ENCODE results near the gene FUT3. TPM values are rescaled to one million over a fixed set of nuclear protein-coding genes. Genes with fewer than 3 reads are reported as not detected.
"Not testable (repeated sequence)": the region's sequence is repeated elsewhere in the genome, so short reads cannot be mapped to it uniquely, and the experiment has no call there.

FUT3 gene
- total RNA-seq, 2 donors from 2014 or later, result 1.3 TPM; not detected in 1

DNA sequence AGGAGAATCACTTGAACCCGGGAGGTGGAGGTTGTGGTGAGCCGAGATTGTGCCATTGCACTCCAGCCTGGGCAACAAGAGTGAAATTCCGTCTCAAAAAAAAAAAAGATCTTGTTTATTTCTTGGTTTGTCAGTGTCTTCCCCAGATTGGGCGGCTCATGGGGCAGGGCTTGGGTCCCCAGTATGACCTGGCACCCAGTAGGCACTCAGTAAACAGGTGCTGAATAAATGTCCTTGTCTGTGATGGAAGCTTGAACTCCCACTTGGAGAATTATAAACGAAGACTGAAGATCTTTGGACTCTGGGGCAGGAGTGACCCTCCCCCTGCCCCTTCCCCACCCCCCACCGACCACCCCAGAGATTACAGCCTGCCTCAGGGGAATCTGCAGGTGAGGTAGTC lies 28.9 kb upstream of the FUT3 start:
- Mint-ChIP-seq H3K27ac (no peak overlapping the region), H3K27me3 (ENCODE audit: insufficient read depth) (no peaks in the 10 kb centered on the region), H3K4me1 (peaks cover 10% of the 10 kb centered on the region), H3K4me3 (no peak overlapping the region), H3K9me3 (no peaks in the 10 kb centered on the region), H3K36me3 (ENCODE audit: low read depth) (no peaks in the 10 kb centered on the region)
- no peaks in the 10 kb centered on the region for H3K9me3 ChIP-seq (ENCODE audit: control insufficient read depth, low read length)
- TF ChIP-seq, protein P1, sequence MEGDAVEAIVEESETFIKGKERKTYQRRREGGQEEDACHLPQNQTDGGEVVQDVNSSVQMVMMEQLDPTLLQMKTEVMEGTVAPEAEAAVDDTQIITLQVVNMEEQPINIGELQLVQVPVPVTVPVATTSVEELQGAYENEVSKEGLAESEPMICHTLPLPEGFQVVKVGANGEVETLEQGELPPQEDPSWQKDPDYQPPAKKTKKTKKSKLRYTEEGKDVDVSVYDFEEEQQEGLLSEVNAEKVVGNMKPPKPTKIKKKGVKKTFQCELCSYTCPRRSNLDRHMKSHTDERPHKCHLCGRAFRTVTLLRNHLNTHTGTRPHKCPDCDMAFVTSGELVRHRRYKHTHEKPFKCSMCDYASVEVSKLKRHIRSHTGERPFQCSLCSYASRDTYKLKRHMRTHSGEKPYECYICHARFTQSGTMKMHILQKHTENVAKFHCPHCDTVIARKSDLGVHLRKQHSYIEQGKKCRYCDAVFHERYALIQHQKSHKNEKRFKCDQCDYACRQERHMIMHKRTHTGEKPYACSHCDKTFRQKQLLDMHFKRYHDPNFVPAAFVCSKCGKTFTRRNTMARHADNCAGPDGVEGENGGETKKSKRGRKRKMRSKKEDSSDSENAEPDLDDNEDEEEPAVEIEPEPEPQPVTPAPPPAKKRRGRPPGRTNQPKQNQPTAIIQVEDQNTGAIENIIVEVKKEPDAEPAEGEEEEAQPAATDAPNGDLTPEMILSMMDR (conservative IDR thresholded peaks at IDR 0.05), result no peak
- H3K9ac ChIP-seq (ENCODE audit: extremely low read depth, low read length, poor library complexity, severe bottlenecking), result no peak overlapping the region
- H3K4me3 ChIP-seq (ENCODE audit: low read length), result no peak overlapping the region
- no peaks in the 10 kb centered on the region for H3K36me3 ChIP-seq (ENCODE audit: control insufficient read depth, insufficient read depth, low read length)
- no peaks in the 10 kb centered on the region for H3K4me1 ChIP-seq (ENCODE audit: control insufficient read depth, insufficient read depth, low read length)
- WGBS, 2 experiments (ENCODE audit: insufficient coverage in 1 of 2, insufficient read length in 1 of 2), result 67 to 90% methylated on average over 2 to 5 of the region's 6 CpGs
- H3K27me3 ChIP-seq (ENCODE audit: control insufficient read depth, insufficient read depth, low read length, poor library complexity, severe bottlenecking), result no peaks in the 10 kb centered on the region
- H3K27ac ChIP-seq (ENCODE audit: low read depth, low read length), result no peak overlapping the region
- no peak for DNase-seq

DNA sequence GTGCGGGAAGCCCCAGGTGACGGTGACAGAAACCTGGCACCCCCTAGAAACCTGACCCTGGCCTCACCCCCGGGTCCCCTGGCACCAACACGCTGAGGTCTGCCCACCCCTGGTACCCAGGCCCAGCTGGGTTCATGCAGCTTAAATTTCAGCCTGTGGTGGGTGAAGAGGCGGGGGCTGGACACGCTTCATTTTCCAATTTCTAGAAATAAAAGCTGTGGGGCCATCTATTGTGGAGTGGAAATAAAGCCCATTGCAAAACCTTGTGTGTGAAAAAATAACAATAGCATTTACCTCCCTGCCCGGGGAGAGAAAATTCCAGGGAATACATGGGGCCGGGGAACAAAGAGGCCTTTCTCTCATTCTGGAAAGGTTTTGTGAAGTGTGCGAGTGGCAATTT lies 26.6 kb upstream of the FUT3 start:
- Histone ChIP-seq H3K4me1 (ENCODE audit: control insufficient read depth, insufficient read depth, low read length) (no peaks in the 10 kb centered on the region), H3K9ac (ENCODE audit: extremely low read depth, low read length, poor library complexity, severe bottlenecking) (no peak overlapping the region), H3K27ac (ENCODE audit: low read depth, low read length) (peak overlapping the region; percentile 87), H3K4me3 (ENCODE audit: low read length) (no peak overlapping the region), H3K36me3 (ENCODE audit: control insufficient read depth, insufficient read depth, low read length) (no peaks in the 10 kb centered on the region), H3K9me3 (ENCODE audit: control insufficient read depth, low read length) (no peaks in the 10 kb centered on the region), H3K27me3 (ENCODE audit: control insufficient read depth, insufficient read depth, low read length, poor library complexity, severe bottlenecking) (no peaks in the 10 kb centered on the region)
- 73 to 88% methylated on average over 4 to 9 of the region's 9 CpGs for WGBS, 2 experiments (ENCODE audit: insufficient coverage in 1 of 2, insufficient read length in 1 of 2)
- Mint-ChIP-seq H3K36me3 (ENCODE audit: low read depth) (no peaks in the 10 kb centered on the region), H3K27me3 (ENCODE audit: insufficient read depth) (no peaks in the 10 kb centered on the region), H3K4me1 (peaks cover 10% of the 10 kb centered on the region), H3K27ac (no peak overlapping the region), H3K9me3 (no peaks in the 10 kb centered on the region), H3K4me3 (no peak overlapping the region)
- no peak for DNase-seq
- TF ChIP-seq, protein P1 (conservative IDR thresholded peaks at IDR 0.05), result no peak

DNA sequence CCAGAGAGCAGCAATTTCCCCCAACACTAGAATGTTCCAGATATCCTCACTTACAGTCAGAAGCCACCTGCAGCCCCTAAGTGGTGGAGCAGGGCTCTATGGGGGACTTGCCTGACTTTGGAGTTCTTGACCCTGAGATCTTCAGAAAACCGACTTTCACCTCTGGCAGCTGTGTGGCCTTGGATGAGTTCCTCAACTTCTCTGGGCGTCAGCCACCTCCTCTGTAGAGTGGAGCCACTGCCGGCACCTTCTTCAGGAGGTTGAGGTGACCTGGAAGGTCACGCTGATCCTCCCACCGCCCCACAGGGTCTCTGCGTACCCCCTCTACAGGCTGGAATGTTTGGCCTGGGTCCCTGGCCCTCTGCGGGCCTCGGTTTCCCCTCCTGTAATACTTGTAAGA lies 26.2 kb upstream of the FUT3 start:
- no peak overlapping the region for H3K9ac ChIP-seq (ENCODE audit: extremely low read depth, low read length, poor library complexity, severe bottlenecking)
- Mint-ChIP-seq H3K9me3 (no peaks in the 10 kb centered on the region), H3K36me3 (ENCODE audit: low read depth) (no peaks in the 10 kb centered on the region), H3K4me1 (peaks cover 10% of the 10 kb centered on the region), H3K27me3 (ENCODE audit: insufficient read depth) (no peaks in the 10 kb centered on the region), H3K4me3 (no peak overlapping the region), H3K27ac (no peak overlapping the region)
- no peaks in the 10 kb centered on the region for H3K36me3 ChIP-seq (ENCODE audit: control insufficient read depth, insufficient read depth, low read length)
- H3K4me1 ChIP-seq (ENCODE audit: control insufficient read depth, insufficient read depth, low read length), result no peaks in the 10 kb centered on the region
- H3K27ac ChIP-seq (ENCODE audit: low read depth, low read length), result peak overlapping the region; percentile 61
- H3K4me3 ChIP-seq (ENCODE audit: low read length), result no peak overlapping the region
- WGBS, 2 experiments (ENCODE audit: insufficient coverage in 1 of 2, insufficient read length in 1 of 2), result 88 to 95% methylated on average over 5 to 8 of the region's 8 CpGs
- DNase-seq, result no peak
- no peaks in the 10 kb centered on the region for H3K27me3 ChIP-seq (ENCODE audit: control insufficient read depth, insufficient read depth, low read length, poor library complexity, severe bottlenecking)
- TF ChIP-seq, protein P1 (conservative IDR thresholded peaks at IDR 0.05), result no peak
- H3K9me3 ChIP-seq (ENCODE audit: control insufficient read depth, low read length), result no peaks in the 10 kb centered on the region

DNA sequence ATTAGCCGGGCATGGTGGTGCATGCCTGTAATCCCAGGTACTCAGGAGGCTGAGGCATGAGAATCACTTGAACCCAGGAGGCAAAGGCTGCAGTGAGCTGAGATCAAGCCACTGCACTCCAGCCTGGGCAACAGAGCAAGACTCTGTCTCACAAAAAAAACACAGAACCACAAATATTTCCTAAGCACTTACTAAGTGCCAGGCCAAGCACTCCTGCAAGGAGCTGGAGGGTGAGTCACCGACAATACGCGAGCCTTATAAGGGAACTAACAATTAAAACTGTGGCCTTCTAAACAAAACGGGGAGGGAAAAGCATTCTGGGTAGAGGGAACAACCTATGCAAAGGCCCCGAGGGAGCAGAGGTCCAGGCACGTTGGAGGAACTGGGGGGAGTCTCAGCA lies 23.2 kb upstream of the FUT3 start:
- H3K4me3 Mint-ChIP-seq; H3K27ac Mint-ChIP-seq; H3K4me3 ChIP-seq (ENCODE audit: low read length); H3K27ac ChIP-seq (ENCODE audit: low read depth, low read length); H3K9me3 Mint-ChIP-seq; H3K27me3 ChIP-seq (ENCODE audit: control insufficient read depth, insufficient read depth, low read length, poor library complexity, severe bottlenecking); DNase-seq; H3K4me1 ChIP-seq (ENCODE audit: control insufficient read depth, insufficient read depth, low read length); H3K36me3 ChIP-seq (ENCODE audit: control insufficient read depth, insufficient read depth, low read length); H3K36me3 Mint-ChIP-seq (ENCODE audit: low read depth); H3K4me1 Mint-ChIP-seq; H3K9me3 ChIP-seq (ENCODE audit: control insufficient read depth, low read length); H3K27me3 Mint-ChIP-seq (ENCODE audit: insufficient read depth); H3K9ac ChIP-seq (ENCODE audit: extremely low read depth, low read length, poor library complexity, severe bottlenecking): not testable (repeated sequence)
- WGBS, 2 experiments (ENCODE audit: insufficient coverage in 1 of 2, insufficient read length in 1 of 2), result 86 to 95% methylated on average over 3 to 7 of the region's 7 CpGs
